Measurements from ENCODE around the gene COL2A1. TPM values are rescaled to one million over a fixed set of nuclear protein-coding genes. Genes with fewer than 3 reads are reported as not detected.

Gene COL2A1
- total and polyA plus RNA-seq, 9 donors = 0.05 to 1.5 (median 1.1) TPM; not detected in 1

- peaks cover 10% of the 10 kb centered on the region for H3K4me1 ChIP-seq (ENCODE audit: insufficient read depth)
- intact Hi-C loops (cut with DNase I) = loop anchor here in 1 of 4 donors (10.0 kb wide), 1 partner anchor 102 kb away; no protein-coding TSS in a partner anchor
- no peaks in the 10 kb centered on the region for H3K27me3 ChIP-seq
- TF ChIP-seq CTCF (IDR thresholded peaks at IDR 0.05) (no peak), POLR2A (IDR thresholded peaks at IDR 0.05) (no peak)
- no peaks in the 10 kb centered on the region for H3K36me3 ChIP-seq
- no peaks in the 10 kb centered on the region for H3K9me3 ChIP-seq
- DNase-seq = peak in 2 of 5 donors; percentile 31 to 34
- H3K4me3 ChIP-seq = no peak overlapping the region
- no peak overlapping the region for H3K27ac ChIP-seq
- 15 to 32% (median 25%) methylated on average over 27 of the region's 27 CpGs for WGBS, 3 donors
Observed at GRCh38 chr12:47946413-47947323, 57.6 kb downstream of the COL2A1 start.

GRCh38 chr12:47945341-47945728, 58.9 kb downstream of the COL2A1 start:
- intact Hi-C loops (cut with DNase I) = loop anchor here in 1 of 4 donors (10.0 kb wide), 1 partner anchor 101 kb away; no protein-coding TSS in a partner anchor
- TF ChIP-seq EP300 (IDR thresholded peaks at IDR 0.05) (no peak), POLR2A (IDR thresholded peaks at IDR 0.05) (no peak), CTCF (IDR thresholded peaks at IDR 0.05) (no peak)
- no peaks in the 10 kb centered on the region for H3K27me3 ChIP-seq
- 72 to 85% (median 84%) methylated on average over 1 of the region's 1 CpG for WGBS, 3 donors
- peaks cover 10% of the 10 kb centered on the region for H3K4me1 ChIP-seq (ENCODE audit: insufficient read depth)
- H3K4me3 ChIP-seq = no peak overlapping the region
- no peak for DNase-seq
- H3K36me3 ChIP-seq = no peaks in the 10 kb centered on the region
- no peaks in the 10 kb centered on the region for H3K9me3 ChIP-seq
- no peak overlapping the region for H3K27ac ChIP-seq

GRCh38 chr12:47944685-47945340, 59.5 kb downstream of the COL2A1 start:
- Histone ChIP-seq H3K4me1 (ENCODE audit: insufficient read depth) (peaks cover 10% of the 10 kb centered on the region), H3K27ac (no peak overlapping the region), H3K9me3 (no peaks in the 10 kb centered on the region), H3K4me3 (no peak overlapping the region), H3K27me3 (no peaks in the 10 kb centered on the region), H3K36me3 (no peaks in the 10 kb centered on the region)
- DNase-seq = no peak
- WGBS, 3 donors = 89 to 93% (median 92%) methylated on average over 6 of the region's 6 CpGs
- TF ChIP-seq CTCF (IDR thresholded peaks at IDR 0.05) (no peak), EP300 (IDR thresholded peaks at IDR 0.05) (no peak)
- intact Hi-C loops (cut with DNase I) = loop anchor here in 1 of 4 donors (10.0 kb wide), 1 partner anchor 100 kb away; no protein-coding TSS in a partner anchor

- DNase-seq = no peak
- H3K27ac ChIP-seq = no peak overlapping the region
Observed at GRCh38 chr12:47943623-47944340, 60.5 kb downstream of the COL2A1 start.

More at GRCh38 chr12:47943623-47944340, 60.5 kb downstream of the COL2A1 start:
- no peaks in the 10 kb centered on the region for H3K27me3 ChIP-seq
- no peak overlapping the region for H3K4me3 ChIP-seq
- TF ChIP-seq CTCF (IDR thresholded peaks at IDR 0.05) (no peak), EP300 (IDR thresholded peaks at IDR 0.05) (no peak), POLR2A (IDR thresholded peaks at IDR 0.05) (no peak)
- no peaks in the 10 kb centered on the region for H3K36me3 ChIP-seq
- 67 to 87% (median 72%) methylated on average over 12 of the region's 12 CpGs for WGBS, 3 donors
- no peaks in the 10 kb centered on the region for H3K9me3 ChIP-seq
- H3K4me1 ChIP-seq (ENCODE audit: insufficient read depth) = peaks cover 10% of the 10 kb centered on the region
- intact Hi-C loops (cut with DNase I) = loop anchor here in 1 of 4 donors (10.0 kb wide), 1 partner anchor 99 kb away; no protein-coding TSS in a partner anchor
